Dedifferentiated amniotic fluid mesenchymal stem cell (primary cell): Measurements from ENCODE around the gene ABCD3.
A peak's percentile ranks its signal among the peaks of the same experiment; 100 is the strongest.
"Not testable (repeated sequence)": the region's sequence is repeated elsewhere in the genome, so short reads cannot be mapped to it uniquely, and the experiment has no call there.

Source experiments
- DNase-seq: peaks from one replicate; pipeline ENCODE4 v3.0.0-alpha.2; 2016; ENCODE audit errors: extremely low spot score

The ABCD3 gene

DNA sequence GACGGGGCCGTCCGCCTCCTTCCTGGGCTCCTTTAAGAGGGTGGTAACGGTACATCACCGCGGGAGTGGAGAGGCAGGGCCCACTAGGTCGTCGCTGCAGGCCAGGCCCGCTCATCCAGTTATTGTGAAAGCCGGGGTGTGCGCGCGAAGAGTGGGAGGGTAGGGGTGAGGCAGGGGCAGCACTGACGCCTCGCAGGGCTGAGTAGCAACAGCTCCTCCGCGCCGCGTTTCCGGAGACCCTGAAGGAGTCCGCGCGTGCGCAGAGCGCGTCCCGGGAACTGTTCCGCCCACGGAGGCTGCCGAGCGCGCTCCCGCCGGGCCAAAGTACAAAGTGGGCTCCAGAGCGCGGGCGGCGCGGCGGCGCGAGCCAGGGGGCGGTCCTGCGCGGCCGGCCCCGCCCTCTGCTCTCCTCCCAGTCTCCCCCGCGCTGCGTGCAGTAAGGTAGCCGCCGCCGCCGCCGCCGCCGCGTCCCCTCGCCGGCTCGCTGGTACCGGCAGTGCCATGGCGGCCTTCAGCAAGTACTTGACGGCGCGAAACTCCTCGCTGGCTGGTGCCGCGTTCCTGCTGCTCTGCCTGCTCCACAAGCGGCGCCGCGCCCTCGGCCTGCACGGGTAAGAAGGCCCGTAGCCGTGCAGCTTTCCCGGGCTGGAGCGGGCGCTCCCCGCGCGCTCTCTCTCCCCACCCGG, at the start of gene ABCD3:
TSS of gene ABCD3 (plus strand) at position 412 of the 686 bp plus-strand sequence. CDS start at position 502, 90 bp downstream.
- peak; percentile 96 for DNase-seq

DNA sequence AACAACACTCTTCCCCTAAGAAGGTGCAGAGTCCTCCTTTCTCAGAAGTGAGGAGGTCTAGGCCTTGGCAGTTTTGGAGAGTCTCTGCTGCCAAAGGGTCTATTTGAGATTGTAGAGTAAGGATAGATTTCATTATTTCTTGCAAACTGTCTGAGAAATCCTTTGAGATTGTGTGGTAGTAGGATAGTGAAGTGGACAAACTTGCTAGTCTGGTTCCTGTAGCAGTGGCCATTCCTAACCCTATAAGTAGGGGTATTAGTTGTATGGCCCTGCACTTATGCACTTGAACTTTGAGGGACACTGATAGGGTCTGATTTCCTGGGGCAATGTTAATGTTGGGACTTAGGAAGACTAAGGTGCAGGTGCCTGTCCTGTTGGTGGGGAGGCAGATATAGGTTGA, 45.4 kb upstream of the ABCD3 start:
- not testable (repeated sequence) for DNase-seq

DNA sequence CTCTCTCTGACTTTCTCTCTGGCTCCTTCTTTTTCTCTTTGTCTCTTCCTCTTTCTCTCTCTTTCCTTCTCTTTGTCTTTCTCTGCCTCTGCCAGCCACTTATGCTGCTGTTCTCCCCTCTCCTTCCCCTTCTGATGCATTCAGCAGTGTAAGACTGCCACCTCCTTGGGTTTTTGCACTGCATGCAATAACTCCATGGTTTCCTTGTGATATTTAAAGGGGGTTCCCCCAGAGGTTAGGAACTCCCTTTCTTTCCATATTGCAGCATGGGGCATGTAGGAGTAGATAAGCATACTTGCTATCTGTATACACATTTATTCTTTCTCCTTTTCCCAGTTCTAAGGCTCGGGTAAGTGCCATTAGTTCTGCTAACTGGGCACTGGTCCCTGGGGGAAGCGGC, 44.9 kb upstream of the ABCD3 start:
- not testable (repeated sequence) for DNase-seq

DNA sequence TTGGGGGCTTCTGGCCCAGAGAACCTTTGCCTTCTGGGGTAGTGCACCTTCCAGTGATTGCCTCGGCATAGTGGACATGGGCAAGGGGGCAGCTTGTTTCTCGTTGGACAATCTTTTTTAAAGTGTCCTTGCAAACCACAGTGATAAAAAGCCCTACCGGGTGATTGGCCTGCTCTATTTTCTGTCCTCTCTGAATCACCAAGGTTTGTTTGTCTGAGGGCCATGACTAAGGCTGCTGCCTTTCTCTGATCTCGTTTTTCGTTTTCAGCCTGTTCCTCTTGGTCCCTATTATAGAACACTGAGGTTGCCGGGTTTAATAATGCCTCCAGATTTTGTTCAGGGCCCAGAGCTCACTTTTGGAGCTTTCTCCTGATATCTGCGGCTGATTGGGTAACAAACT, 42.5 kb upstream of the ABCD3 start:
- not testable (repeated sequence) for DNase-seq

DNA sequence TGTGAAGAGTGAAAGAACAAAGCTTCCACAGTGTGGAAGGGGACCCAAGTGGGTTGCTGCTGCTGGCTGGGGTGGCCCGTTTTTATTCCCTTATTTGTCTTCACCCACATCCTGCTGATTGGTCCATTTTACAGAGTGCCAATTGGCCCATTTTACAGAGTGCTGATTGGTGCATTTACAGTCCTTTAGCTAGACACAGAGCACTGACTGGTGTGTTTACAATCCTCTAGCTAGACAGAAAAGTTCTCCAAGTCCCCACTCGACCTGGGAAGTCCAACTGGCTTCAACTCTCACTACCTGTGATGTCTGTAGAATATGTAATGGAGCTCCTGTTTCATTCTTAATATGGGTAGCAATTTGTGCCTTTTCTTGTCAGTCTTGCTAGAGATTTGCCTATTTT, 39.7 kb upstream of the ABCD3 start:
- not testable (repeated sequence) for DNase-seq

DNA sequence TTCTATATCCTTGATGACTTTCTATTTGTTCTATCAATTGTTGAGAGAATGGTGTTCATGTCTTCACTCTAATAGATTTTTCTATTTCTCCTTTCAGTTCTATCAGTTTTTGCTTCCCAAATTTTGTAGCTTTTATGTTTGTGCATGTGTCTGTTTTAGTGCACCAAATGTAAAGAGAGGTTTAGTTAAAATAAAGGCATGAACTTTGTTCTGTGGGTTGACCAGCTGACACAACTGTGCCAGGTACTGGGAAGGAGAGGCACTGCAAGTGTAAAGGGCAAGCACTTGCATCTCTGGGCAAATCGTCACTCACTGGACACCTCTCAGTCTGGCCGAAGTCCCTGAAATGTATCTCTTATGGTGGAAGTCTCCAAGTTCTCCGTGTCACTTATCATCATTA, 38.6 kb upstream of the ABCD3 start:
- no peak for DNase-seq

DNA sequence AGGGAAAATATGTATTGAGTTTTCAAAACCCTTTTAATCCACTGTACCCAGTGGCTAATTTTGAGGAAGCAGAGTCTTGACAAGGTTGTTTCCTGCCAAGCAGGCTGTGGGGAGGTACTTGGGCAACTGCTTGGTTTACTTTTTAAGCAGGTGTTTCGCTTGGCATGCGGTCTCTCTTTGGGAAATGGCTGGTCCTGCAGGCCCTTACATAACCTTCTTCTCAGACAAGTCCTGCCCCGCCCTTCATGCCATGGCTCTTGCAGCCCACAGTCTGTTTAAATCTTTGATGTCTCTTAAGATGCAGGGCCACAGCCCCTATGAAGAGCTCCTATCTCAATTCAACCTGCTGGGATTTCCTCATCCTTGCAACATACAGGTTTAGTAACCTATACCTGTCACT, 36.0 kb upstream of the ABCD3 start:
- DNase-seq, result no peak

DNA sequence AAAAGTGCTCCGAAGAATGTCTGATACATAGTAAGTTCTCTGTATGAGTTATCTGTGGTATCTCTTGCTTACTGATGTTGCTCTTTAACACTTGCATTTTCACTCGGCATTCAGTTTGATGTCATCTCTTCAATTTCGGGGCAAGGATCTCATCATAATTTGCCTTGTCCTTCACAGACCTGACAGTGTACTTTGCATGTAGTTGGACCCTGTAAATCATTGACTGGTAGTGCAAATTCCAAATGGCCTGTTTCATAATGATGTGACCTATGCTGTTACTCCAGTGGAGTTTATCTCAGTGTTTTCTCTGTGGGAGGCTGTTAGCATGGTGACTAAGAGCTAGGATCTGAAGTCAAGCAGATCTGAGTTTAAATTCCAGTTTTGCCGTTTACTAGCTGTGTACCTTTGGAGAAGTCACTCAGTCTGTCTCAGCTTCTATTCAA, 34.2 kb upstream of the ABCD3 start:
- DNase-seq, result no peak

DNA sequence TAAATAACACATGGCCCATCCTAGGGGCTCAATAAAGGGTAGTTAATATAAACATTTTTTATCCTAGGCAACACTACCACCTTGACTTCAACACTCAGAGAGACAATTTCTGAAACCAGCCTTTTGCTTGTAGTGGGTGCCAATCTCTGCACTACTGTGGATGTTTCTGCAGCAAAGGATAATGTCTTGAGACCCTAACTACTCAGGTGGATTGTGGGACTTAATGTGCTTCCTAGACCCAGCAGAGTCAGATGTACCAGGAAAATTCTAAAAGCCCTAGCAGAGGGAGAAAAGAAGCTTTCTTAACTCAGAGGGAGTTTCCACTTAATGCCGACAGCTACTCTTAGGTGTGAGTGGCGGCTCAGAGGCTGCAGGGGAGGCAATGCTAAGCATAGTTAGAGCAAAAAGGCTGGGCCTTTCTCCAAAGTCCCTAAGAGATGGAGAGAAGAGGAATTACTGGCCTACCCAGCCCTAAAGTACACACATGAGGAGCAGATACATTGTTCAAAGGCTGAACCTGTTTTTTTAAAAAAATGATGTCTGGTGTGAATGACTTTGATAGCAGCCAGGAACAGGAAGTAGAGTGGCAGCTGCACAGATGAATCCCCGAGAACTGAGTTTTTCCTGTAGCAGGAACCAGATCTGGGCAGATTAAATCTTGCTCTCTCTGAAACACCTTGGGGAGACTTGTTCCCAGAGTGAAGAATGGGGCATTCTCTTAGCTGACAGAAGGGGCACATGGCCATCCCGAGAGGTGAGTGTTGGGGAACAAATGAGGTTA, 33.5 kb upstream of the ABCD3 start:
- DNase-seq, result no peak

DNA sequence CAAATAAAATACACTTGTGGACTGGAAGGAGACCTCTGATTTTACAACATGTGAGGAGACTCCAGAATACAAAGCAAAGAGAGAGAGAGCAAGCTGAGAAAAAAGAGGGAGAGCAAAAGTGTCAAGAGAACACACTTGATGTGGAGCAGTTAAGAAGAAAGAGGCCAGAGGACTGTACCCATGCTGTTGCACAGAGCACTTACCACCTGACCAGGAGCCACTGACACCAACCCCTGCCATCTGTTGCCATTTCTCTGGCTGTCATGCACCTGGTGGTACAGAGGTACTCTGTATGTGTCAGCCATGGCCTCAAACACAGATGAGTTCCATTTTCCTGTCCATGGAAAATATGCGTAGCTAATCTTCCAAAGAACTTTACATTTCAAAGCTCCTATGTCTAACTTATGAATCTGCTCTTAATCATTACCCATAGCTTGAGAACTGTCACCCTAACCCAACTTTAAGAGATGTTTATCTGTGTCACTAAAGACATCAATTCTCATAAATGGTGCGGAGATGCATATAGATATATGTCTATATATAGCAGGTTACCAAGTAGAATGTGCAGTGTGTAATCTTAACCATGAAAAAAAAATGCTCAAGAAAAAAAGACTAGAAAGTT, 32.8 kb upstream of the ABCD3 start:
- DNase-seq, result no peak

DNA sequence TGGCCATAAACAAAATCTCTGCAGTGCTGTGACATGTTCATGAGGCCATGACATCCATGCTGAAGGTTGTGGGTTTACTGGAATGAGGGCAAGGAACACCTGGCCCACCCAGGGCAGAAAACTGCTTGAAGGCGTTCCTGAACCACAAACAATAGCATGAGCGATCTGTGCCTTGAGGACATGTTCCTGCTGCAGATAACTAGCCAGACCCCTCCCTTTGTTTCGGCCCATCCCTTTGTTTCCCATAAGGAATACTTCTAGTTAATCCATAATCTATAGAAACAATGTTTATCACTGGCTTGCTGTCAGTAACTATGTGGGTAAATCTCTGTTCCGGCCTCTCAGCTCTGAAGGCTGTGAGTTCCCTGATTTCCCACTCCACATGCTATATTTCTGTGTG, 28.9 kb upstream of the ABCD3 start:
- DNase-seq, result no peak

DNA sequence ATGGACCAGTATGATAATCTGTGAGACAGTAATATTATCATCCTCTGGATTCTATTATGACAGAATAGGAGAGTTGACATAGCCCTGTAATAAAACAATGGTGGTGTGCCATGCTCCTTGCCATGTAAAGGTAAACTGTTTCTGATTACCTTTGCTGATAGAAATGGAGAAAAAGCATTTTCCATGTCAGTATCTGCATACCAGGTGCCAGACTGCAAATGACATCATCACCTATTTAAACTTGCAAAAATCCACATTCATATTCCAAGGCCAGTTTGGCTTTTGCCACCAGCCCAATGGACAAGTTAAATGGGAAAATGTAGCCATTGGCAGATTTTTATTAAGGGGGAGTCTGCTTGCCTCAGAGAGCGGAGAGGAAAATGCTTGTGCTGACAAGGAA, 23.9 kb upstream of the ABCD3 start:
- no peak for DNase-seq

DNA sequence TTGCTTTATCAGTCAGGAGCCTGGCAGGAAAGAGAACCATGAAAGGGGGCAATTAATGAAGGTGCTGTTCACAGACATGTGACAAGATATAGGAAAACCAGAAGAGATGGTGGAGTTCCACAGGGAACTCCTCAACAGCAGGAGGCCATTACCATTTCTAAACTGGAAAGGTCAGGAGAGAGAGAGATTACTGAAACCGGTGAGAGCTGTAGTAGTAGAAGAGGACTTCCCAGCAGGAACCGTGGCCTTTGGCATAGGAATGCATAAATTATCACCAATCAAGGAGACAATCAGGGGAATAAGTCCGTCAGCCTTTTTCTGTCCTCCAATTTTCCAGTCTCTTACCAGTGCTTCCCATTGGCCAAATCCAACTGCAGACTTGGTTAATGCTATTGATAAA, 23.0 kb upstream of the ABCD3 start:
- DNase-seq, result no peak

DNA sequence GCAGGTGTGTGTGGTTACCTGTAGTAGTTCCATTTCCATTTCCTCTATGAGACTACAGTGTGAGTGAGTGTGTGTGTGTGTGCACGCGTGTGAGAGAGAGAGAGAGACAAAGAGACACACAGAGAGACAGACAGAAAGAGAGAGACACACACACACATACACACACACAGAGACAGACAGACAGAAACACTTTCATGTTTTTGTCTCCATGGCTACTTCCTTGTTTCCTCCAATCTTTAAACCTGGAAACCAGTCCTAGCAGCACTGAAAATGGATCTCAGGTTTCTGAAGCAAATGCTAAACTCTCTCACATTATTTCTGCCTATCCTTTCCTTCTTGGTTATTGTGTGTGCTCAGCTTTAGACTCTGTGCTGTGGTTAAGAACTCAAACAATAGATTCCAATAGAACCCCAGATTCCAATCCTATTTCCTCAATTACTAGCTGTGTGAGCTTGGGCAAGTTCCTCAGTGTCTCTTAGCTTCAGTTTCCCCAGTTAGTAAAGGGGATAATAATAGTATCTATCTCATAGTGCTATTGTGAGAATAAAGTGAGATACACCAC, 22.4 kb upstream of the ABCD3 start:
- DNase-seq, result no peak

DNA sequence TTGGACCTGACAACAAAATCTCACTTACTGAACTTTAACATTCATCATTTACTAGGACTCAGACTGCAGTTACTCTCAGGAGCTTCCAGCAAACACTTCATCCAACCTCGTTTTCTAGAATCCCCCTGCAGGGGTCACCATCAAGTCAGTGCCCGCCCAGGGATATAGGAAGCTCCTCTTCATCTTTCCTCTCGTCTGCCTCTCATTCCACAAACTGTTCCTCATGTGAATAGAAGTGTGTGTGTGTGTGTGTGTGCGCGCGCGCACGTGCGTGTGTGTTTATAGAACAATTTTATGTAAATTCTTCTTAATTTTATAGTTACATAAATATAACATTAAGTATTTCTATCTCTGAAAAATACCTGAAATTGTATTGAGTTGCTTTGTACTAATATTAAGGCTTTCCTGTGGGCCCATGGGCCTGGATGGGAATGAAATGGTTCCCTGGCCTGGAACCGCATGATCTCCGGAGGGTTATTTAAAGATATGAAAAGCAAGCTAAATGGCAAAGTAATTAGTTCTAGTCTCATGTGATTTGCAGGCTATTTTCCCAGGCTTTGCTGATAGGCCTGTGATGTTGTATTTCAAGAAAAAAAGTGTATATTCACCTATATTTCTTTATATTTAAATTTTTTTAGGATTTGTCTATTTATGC, 21.7 kb upstream of the ABCD3 start:
- DNase-seq, result no peak

DNA sequence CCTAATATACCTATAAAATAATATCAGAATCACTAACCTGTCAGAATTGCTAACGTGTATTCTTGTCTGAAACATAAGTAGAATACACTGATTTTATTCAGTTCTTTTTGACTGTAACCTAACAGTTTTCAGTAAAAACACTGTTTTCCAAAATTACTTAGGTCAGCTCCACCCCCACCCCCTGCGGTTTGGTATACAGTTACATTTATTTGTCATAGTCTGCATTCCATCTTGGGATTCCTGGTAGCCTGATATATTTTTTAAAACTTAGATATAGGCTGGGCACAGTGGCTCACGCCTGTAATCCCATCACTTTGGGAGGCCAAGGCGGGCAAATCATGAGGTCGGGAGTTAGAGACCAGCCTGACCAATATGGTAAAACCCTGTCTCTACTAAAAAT, 19.8 kb upstream of the ABCD3 start:
- DNase-seq, result no peak

DNA sequence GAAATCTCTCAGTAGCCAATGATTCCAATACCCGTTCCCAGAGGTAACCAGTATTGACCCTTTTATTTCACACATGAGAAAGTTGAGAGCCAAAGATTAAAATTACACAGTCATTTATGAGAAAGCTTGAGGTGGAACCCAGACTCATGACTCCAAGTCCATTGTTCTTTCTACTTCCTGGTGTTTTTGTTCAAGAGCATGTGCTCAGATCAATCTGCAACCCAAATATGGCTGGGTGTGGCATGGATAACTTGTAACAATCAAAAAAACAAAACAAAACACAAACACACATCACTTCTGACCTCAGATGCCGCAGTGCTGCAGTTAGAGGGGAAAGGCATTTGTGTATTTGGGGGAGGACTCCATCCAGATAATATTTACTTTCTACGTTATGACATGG, 18.7 kb upstream of the ABCD3 start:
- DNase-seq, result no peak

DNA sequence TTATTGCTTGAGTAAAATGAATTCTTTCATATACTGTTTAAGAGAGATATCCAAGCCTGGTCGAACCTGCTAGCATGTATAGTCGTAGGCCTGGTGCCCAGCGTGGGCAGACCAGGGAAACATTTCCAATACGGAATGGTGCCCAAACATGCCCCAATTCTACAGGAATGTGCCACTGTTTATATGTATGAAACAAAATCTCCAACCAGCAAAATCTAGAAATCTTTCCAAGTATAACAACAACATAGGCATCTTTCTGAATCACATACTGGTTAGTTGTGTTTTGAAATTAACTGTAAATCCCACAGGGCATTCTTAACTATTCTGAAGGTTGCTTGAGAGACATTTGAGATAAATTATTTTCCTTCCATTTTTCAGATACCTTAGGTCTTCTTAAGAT, 17.0 kb upstream of the ABCD3 start:
- DNase-seq, result peak; percentile 49

DNA sequence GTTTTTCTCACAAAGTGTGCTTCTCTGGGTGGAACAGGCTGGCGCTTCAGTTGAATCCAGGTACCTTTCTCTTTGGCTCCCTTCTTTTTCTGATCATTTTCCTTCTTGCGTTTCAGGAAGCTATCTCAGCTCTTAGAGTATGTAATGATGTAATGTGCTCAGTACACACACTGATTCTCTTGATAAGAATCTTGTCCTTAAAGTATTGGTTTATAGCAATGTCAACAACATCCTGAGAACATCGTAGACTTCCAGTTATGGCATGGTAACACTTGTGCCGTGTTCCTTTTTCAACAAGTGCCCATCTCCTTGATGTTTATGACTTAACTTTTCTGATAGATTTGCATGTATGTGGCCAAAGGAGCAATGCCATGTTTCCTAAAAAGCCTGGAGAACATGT, 11.7 kb upstream of the ABCD3 start:
- no peak for DNase-seq

DNA sequence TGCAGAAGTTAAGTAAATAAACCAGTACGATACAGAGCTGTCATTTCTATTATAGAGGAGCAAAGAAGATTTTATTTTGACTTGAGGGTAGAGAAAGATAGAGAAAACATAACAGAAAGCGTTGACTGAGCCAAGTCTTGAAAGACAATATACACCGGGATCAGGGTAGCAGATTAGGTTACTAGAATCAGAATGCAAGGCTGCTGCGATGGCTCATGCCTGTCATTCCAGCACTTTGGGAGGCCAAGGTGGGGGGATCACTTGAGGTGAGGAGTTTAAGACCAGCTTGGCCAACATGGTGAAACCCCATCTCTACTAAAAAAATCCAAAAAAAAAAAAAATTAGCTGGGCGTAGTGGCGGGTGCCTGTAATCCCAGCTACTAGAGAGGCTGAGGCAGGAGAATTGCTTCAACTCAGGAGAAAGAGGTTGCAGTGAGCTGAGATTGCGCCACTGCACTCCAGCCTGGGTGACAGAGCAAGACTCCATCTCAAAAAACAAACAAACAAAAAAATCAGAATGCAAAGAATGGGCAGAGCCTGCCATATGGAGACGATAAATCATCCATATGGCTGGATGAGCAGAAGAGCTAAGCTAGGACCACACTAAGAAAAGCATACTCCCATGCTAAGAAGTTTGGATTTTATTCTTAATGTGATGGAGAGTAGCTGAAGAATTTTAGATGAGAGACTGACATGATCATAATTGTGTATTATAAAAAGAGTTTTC, 9.9 kb upstream of the ABCD3 start:
- DNase-seq, result no peak

DNA sequence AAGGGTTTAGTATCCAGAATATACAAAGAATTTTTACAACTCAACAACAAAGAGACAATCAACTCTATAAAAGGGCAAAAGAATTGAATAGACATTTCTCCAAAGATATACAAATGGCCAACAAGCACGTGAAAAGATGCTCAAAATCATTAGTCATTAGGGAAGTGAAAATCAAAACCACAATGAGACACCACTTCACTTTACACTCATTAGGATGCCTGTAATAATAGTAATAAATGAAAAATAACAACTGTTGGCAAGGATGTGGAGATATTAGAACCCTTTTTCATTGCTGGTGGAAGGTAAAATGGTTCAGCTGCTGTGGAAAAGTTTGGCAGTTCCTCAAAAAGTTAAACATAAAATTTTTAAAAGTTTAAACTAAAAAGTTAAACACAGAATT, 7.0 kb upstream of the ABCD3 start:
- no peak for DNase-seq
